Measurements from ENCODE around the gene ADGRB2.
"Not testable (repeated sequence)": the region's sequence is repeated elsewhere in the genome, so short reads cannot be mapped to it uniquely, and the experiment has no call there.

Gene ADGRB2

DNA sequence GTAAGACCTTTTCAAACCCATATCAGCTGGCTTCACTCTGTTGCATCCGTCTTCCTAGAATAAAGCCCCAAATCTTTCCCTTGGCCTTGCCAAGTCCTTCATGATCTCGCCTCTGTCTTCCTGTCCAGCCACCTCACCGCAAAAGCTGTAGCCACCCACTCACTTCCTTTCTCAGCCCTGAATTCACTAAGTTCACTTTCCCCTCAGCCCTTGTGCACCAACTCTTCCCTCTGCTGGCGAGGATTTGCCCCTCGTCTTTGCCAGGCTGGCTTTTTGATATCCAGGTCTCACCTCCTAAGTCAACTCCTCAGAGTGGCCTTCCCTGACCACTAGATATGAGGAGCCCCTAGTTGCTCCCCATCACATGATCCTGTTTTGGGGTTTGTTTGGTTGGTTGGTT is 56.4 kb downstream of the ADGRB2 start:
- H3K27ac ChIP-seq (ENCODE audit: low read length), result no peak overlapping the region
- H3K4me1 ChIP-seq (ENCODE audit: low read length), result no peaks in the 10 kb centered on the region
- H3F3A ChIP-seq (ENCODE audit: insufficient read depth, low read length), result no peaks in the 10 kb centered on the region
- H4K20me1 ChIP-seq (ENCODE audit: insufficient read depth, low read length), result no peaks in the 10 kb centered on the region
- no peak overlapping the region for H3K4me3 ChIP-seq (ENCODE audit: low read length)
- H3K79me2 ChIP-seq (ENCODE audit: low read length), result no peaks in the 10 kb centered on the region
- DNase-seq, result no peak
- TF ChIP-seq EZH2phosphoT487 (IDR thresholded peaks at IDR 0.05; ENCODE audit: low read length), result no peak
- TF ChIP-seq EZH2 (optimal IDR thresholded peaks at IDR 0.05; ENCODE audit: low read depth, low read length), result no peak
- TF ChIP-seq, protein P1, sequence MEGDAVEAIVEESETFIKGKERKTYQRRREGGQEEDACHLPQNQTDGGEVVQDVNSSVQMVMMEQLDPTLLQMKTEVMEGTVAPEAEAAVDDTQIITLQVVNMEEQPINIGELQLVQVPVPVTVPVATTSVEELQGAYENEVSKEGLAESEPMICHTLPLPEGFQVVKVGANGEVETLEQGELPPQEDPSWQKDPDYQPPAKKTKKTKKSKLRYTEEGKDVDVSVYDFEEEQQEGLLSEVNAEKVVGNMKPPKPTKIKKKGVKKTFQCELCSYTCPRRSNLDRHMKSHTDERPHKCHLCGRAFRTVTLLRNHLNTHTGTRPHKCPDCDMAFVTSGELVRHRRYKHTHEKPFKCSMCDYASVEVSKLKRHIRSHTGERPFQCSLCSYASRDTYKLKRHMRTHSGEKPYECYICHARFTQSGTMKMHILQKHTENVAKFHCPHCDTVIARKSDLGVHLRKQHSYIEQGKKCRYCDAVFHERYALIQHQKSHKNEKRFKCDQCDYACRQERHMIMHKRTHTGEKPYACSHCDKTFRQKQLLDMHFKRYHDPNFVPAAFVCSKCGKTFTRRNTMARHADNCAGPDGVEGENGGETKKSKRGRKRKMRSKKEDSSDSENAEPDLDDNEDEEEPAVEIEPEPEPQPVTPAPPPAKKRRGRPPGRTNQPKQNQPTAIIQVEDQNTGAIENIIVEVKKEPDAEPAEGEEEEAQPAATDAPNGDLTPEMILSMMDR (IDR thresholded peaks at IDR 0.05; ENCODE audit: low read length), result no peak
- no peak overlapping the region for H3K9ac ChIP-seq (ENCODE audit: low read length)
- H2AFZ ChIP-seq (ENCODE audit: low read length), result no peak overlapping the region
- no peaks in the 10 kb centered on the region for H3K9me2 ChIP-seq (replicated peaks; ENCODE audit: insufficient read depth, low read length)
- no peak overlapping the region for H3K4me2 ChIP-seq (ENCODE audit: low read depth, low read length)
- H3K27me3 ChIP-seq (replicated peaks; ENCODE audit: insufficient read depth, low read length), result peaks cover 30% of the 10 kb centered on the region
- H3K9me3 ChIP-seq (replicated peaks; ENCODE audit: insufficient read depth, low read length), result no peaks in the 10 kb centered on the region
- H3K36me3 ChIP-seq (replicated peaks; ENCODE audit: insufficient read depth, low read length), result no peaks in the 10 kb centered on the region

GRCh38 chr1:31707059-31707600 is 57.0 kb downstream of the ADGRB2 start:
- H3F3A ChIP-seq (ENCODE audit: insufficient read depth, low read length); H3K9me2 ChIP-seq (replicated peaks; ENCODE audit: insufficient read depth, low read length); H3K4me2 ChIP-seq (ENCODE audit: low read depth, low read length); H3K9me3 ChIP-seq (replicated peaks; ENCODE audit: insufficient read depth, low read length); H3K79me2 ChIP-seq (ENCODE audit: low read length); H3K36me3 ChIP-seq (replicated peaks; ENCODE audit: insufficient read depth, low read length); DNase-seq; H4K20me1 ChIP-seq (ENCODE audit: insufficient read depth, low read length); H2AFZ ChIP-seq (ENCODE audit: low read length); H3K27ac ChIP-seq (ENCODE audit: low read length); H3K4me1 ChIP-seq (ENCODE audit: low read length); H3K9ac ChIP-seq (ENCODE audit: low read length); H3K4me3 ChIP-seq (ENCODE audit: low read length): not testable (repeated sequence)
- H3K27me3 ChIP-seq (replicated peaks; ENCODE audit: insufficient read depth, low read length), result peaks cover 30% of the 10 kb centered on the region

GRCh38 chr1:31706384-31707058 is 57.6 kb downstream of the ADGRB2 start:
- no peak overlapping the region for H3K9ac ChIP-seq (ENCODE audit: low read length)
- no peak for DNase-seq
- H3K27ac ChIP-seq (ENCODE audit: low read length), result no peak overlapping the region
- no peak overlapping the region for H3K4me3 ChIP-seq (ENCODE audit: low read length)
- no peaks in the 10 kb centered on the region for H3K9me3 ChIP-seq (replicated peaks; ENCODE audit: insufficient read depth, low read length)
- H3K27me3 ChIP-seq (replicated peaks; ENCODE audit: insufficient read depth, low read length), result peaks cover 34% of the 10 kb centered on the region
- no peaks in the 10 kb centered on the region for H3K79me2 ChIP-seq (ENCODE audit: low read length)
- H3K9me2 ChIP-seq (replicated peaks; ENCODE audit: insufficient read depth, low read length), result no peaks in the 10 kb centered on the region
- no peak overlapping the region for H3K4me2 ChIP-seq (ENCODE audit: low read depth, low read length)
- no peaks in the 10 kb centered on the region for H3K4me1 ChIP-seq (ENCODE audit: low read length)
- TF ChIP-seq EZH2phosphoT487 (IDR thresholded peaks at IDR 0.05; ENCODE audit: low read length), result no peak
- TF ChIP-seq EZH2 (optimal IDR thresholded peaks at IDR 0.05; ENCODE audit: low read depth, low read length), result no peak
- TF ChIP-seq, protein P1 (IDR thresholded peaks at IDR 0.05; ENCODE audit: low read length), result no peak
- H3F3A ChIP-seq (ENCODE audit: insufficient read depth, low read length), result no peaks in the 10 kb centered on the region
- no peak overlapping the region for H2AFZ ChIP-seq (ENCODE audit: low read length)
- H4K20me1 ChIP-seq (ENCODE audit: insufficient read depth, low read length), result no peaks in the 10 kb centered on the region
- H3K36me3 ChIP-seq (replicated peaks; ENCODE audit: insufficient read depth, low read length), result no peaks in the 10 kb centered on the region

All from MM.1S (cell line).